IMR-90 (cell line): ENCODE results near the gene BLOC1S4. TPM values are rescaled to one million over a fixed set of nuclear protein-coding genes. Genes with fewer than 3 reads are reported as not detected.

Experiments
- ATAC-seq: fragments of 200-7000 bp; cut with Tn5 transposase; 2 replicates; pipeline ENCODE4 v1.9.1; 2020; ENCODE audit warnings: low read depth, mild to moderate bottlenecking, moderate library complexity
- BruUV-seq: library from RNA; stranded (reverse); fragments of 400-500 nt; replicated peaks from 2 replicates; lab custom pipeline; 2021; lab: Mats Ljungman, UMichigan
- CTCF ChIA-PET: fragments of 300-600 bp; formaldehyde crosslinking; extraction: SDS; loops from one replicate; lab custom pipeline; 2021; ENCODE audit warnings: antibody characterized with exemption; lab: Yijun Ruan, JAX
- POLR2A ChIA-PET: fragments of 300-600 bp; sonication (Branson Sonifier 250); formaldehyde crosslinking; loops from one replicate; lab custom pipeline; 2022; ENCODE audit warnings: antibody characterized with exemption; ENCODE audit not compliant: unreplicated experiment; lab: Charles Lee
- DNase-seq: peaks from one replicate; pipeline ENCODE4 v3.0.0; 2013
- H2AFZ ChIP-seq: replicated peaks from 2 replicates; pipeline ENCODE3; 2013; ENCODE audit warnings: low read length, mild to moderate bottlenecking; ENCODE audit not compliant: poor library complexity
- H2AK5ac ChIP-seq: 2 replicates; pipeline ENCODE4 v1.6.1; 2013; ENCODE audit warnings: low read depth, low read length, inconsistent platforms
- H2AK9ac ChIP-seq: replicated peaks from 2 replicates; pipeline ENCODE3; 2013; ENCODE audit warnings: mild to moderate bottlenecking, low read depth, low read length, moderate library complexity; ENCODE audit not compliant: poor library complexity
- H2BK120ac ChIP-seq: 2 replicates; pipeline ENCODE4 v1.6.1; 2013; ENCODE audit warnings: low read depth, low read length, inconsistent platforms
- H2BK15ac ChIP-seq: 3 replicates; pipeline ENCODE4 v1.6.1; 2013; ENCODE audit warnings: low read depth, low read length, inconsistent platforms
- H2BK20ac ChIP-seq: 2 replicates; pipeline ENCODE4 v1.6.1; 2013; ENCODE audit warnings: low read depth, mild to moderate bottlenecking, inconsistent platforms, low read length, moderate library complexity
- H2BK5ac ChIP-seq: 2 replicates; pipeline ENCODE4 v1.6.1; 2013; ENCODE audit warnings: mild to moderate bottlenecking, low read depth, low read length, inconsistent platforms; ENCODE audit not compliant: poor library complexity, severe bottlenecking
- H3K14ac ChIP-seq: replicated peaks from 2 replicates; pipeline ENCODE4 v1.6.1; 2013; ENCODE audit warnings: low read depth, low read length, inconsistent platforms
- H3K18ac ChIP-seq: 2 replicates; pipeline ENCODE4 v1.6.1; 2013; ENCODE audit warnings: low read depth, low read length, control low read depth
- H3K23ac ChIP-seq: 2 replicates; pipeline ENCODE4 v1.6.1; 2013; ENCODE audit warnings: low read depth, low read length, inconsistent platforms
- H3K27ac ChIP-seq: 2 replicates; pipeline ENCODE4 v1.5.1; 2013; ENCODE audit warnings: mild to moderate bottlenecking, control low read depth, low read length; ENCODE audit not compliant: insufficient read depth
- H3K27me3 ChIP-seq: 2 replicates; pipeline ENCODE4 v1.6.1; 2013; ENCODE audit warnings: low read length; ENCODE audit not compliant: control insufficient read depth, insufficient read depth
- H3K36me3 ChIP-seq: 2 replicates; pipeline ENCODE4 v1.6.1; 2013; ENCODE audit warnings: low read length, mixed read lengths; ENCODE audit not compliant: control insufficient read depth, insufficient read depth
- H3K4ac ChIP-seq: 2 replicates; pipeline ENCODE4 v1.6.1; 2013; ENCODE audit warnings: low read depth, low read length, inconsistent platforms
- H3K4me1 ChIP-seq: 2 replicates; pipeline ENCODE4 v1.6.1; 2013; ENCODE audit warnings: low read length, mixed read lengths; ENCODE audit not compliant: control insufficient read depth, insufficient read depth
- H3K4me2 ChIP-seq: 2 replicates; pipeline ENCODE4 v1.6.1; 2013; ENCODE audit warnings: low read depth, mild to moderate bottlenecking, control low read depth, low read length, moderate library complexity
- H3K4me3 ChIP-seq: 2 replicates; pipeline ENCODE4 v1.5.1; 2013; ENCODE audit warnings: low read depth, mild to moderate bottlenecking, control low read depth, low read length, moderate library complexity; ENCODE audit not compliant: insufficient read depth
- H3K56ac ChIP-seq: 2 replicates; pipeline ENCODE4 v1.6.1; 2013; ENCODE audit warnings: low read length, inconsistent platforms; ENCODE audit not compliant: insufficient read depth; ENCODE audit errors: extremely low read depth
- H3K79me1 ChIP-seq, 2 experiments: 2 replicates each; pipeline ENCODE4 v1.6.1; 2013; ENCODE audit warnings: low read length in 2 of 2, inconsistent platforms in 1 of 2, low read depth in 1 of 2
- H3K9ac ChIP-seq: 2 replicates; pipeline ENCODE4 v1.6.1; 2013; ENCODE audit warnings: low read depth, low read length, control low read depth
- H3K9me1 ChIP-seq: 2 replicates; pipeline ENCODE4 v1.6.1; 2013; ENCODE audit warnings: low read length, inconsistent platforms; ENCODE audit not compliant: insufficient read depth
- H3K9me3 ChIP-seq: 2 replicates; pipeline ENCODE4 v1.6.1; 2013; ENCODE audit warnings: low read length; ENCODE audit not compliant: control insufficient read depth, insufficient read depth
- H4K20me1 ChIP-seq: 2 replicates; pipeline ENCODE4 v1.6.1; 2013; ENCODE audit warnings: low read length, inconsistent platforms; ENCODE audit not compliant: insufficient read depth
- H4K5ac ChIP-seq: 2 replicates; pipeline ENCODE4 v1.6.1; 2013; ENCODE audit warnings: mild to moderate bottlenecking, low read depth, low read length, control low read depth
- H4K8ac ChIP-seq, 2 experiments: 2 replicates each; pipeline ENCODE4 v1.6.1; 2013; ENCODE audit warnings: low read depth in 2 of 2, low read length in 2 of 2, control low read depth in 1 of 2, inconsistent platforms in 1 of 2
- H4K91ac ChIP-seq: 2 replicates; pipeline ENCODE4 v1.6.1; 2013; ENCODE audit warnings: low read depth, low read length, inconsistent platforms; ENCODE audit not compliant: insufficient read depth
- BHLHE40 ChIP-seq: fragments of 150-350 bp; IDR thresholded peaks from 2 replicates; pipeline ENCODE4 v1.6.1; 2016; ENCODE audit warnings: mild to moderate bottlenecking, low read depth, low read length
- CEBPB ChIP-seq: IDR thresholded peaks from 2 replicates; pipeline ENCODE4 v1.6.1; 2012; ENCODE audit warnings: low read depth, low read length, improper control_type of control experiment
- CHD1 ChIP-seq: IDR thresholded peaks from 2 replicates; pipeline ENCODE4 v1.6.1; 2012; ENCODE audit warnings: low read depth, low read length, improper control_type of control experiment
- CTCF ChIP-seq: conservative IDR thresholded peaks from 2 replicates; pipeline ENCODE4 v1.5.1; 2012; ENCODE audit warnings: mild to moderate bottlenecking, low read depth, low read length, improper control_type of control experiment
- ELK1 ChIP-seq: fragments of 150-350 bp; IDR thresholded peaks from 2 replicates; pipeline ENCODE4 v1.6.1; 2016; ENCODE audit warnings: low read depth, mild to moderate bottlenecking, low read length, moderate library complexity, borderline replicate concordance
- FOS ChIP-seq: fragments of 150-350 bp; IDR thresholded peaks from 2 replicates; pipeline ENCODE4 v1.6.1; 2016; ENCODE audit warnings: low read depth, low read length
- MAZ ChIP-seq: IDR thresholded peaks from 2 replicates; pipeline ENCODE4 v1.6.1; 2012; ENCODE audit warnings: low read depth, mild to moderate bottlenecking, low read length, improper control_type of control experiment, moderate library complexity, borderline replicate concordance
- MXI1 ChIP-seq: IDR thresholded peaks from 2 replicates; pipeline ENCODE4 v1.6.1; 2012; ENCODE audit warnings: low read depth, mild to moderate bottlenecking, low read length, moderate library complexity, borderline replicate concordance
- NFE2L2 ChIP-seq: fragments of 150-350 bp; IDR thresholded peaks from 2 replicates; pipeline ENCODE4 v1.6.1; 2016; ENCODE audit warnings: low read depth, mild to moderate bottlenecking, low read length
- POLR2A ChIP-seq: IDR thresholded peaks from 2 replicates; pipeline ENCODE4 v1.6.1; 2012; ENCODE audit warnings: mild to moderate bottlenecking, low read depth, low read length
- RAD21 ChIP-seq: IDR thresholded peaks from 2 replicates; pipeline ENCODE4 v1.6.1; 2012; ENCODE audit warnings: low read length, improper control_type of control experiment
- RCOR1 ChIP-seq: IDR thresholded peaks from 2 replicates; pipeline ENCODE4 v1.6.1; 2012; ENCODE audit warnings: mild to moderate bottlenecking, low read length, improper control_type of control experiment; ENCODE audit not compliant: insufficient replicate concordance
- RFX5 ChIP-seq: IDR thresholded peaks from 2 replicates; pipeline ENCODE4 v1.8.0; 2012; ENCODE audit warnings: low read depth, mild to moderate bottlenecking, low read length, moderate library complexity
- SMC3 ChIP-seq: fragments of 150-350 bp; IDR thresholded peaks from 2 replicates; pipeline ENCODE4 v1.6.1; 2016; ENCODE audit warnings: low read depth, mild to moderate bottlenecking, antibody characterized with exemption, low read length, moderate library complexity
- USF2 ChIP-seq: fragments of 150-350 bp; IDR thresholded peaks from 2 replicates; pipeline ENCODE4 v1.6.1; 2017; ENCODE audit warnings: mild to moderate bottlenecking, antibody characterized with exemption, low read length, low read depth
- WGBS, 2 experiments: methylation state at CpG; one replicate each; pipeline versions ENCODE4 v1.1.5 to v1.1.7; 2013; ENCODE audit warnings: missing lambda C conversion rate in 2 of 2; ENCODE audit not compliant: insufficient read length in 1 of 2; ENCODE audit errors: extremely low coverage in 2 of 2; 5-methylcytosine and 5-hydroxymethylcytosine counted together
- dilution Hi-C: fragments of 300-500 bp; cut with HindIII; formaldehyde crosslinking; loops from one replicate; pipeline ENCODE4 v1.14.3; 2018; ENCODE audit warnings: low sequenced_read_pairs; ENCODE audit not compliant: unreplicated experiment
- in situ Hi-C: fragments of 300-500 bp; cut with MboI; formaldehyde crosslinking; loops from 3 replicates; pipeline ENCODE4 v1.14.3; 2019; ENCODE audit warnings: low sequenced_read_pairs, inconsistent platforms, mixed read lengths
- intact Hi-C: fragments of 100-400 bp; cut with micrococcal nuclease; formaldehyde crosslinking; loops from 2 replicates; pipeline ENCODE4 v1.10.0; 2022
- polyA plus RNA-seq, 3 experiments: library from polyadenylated mRNA; depleted of rRNA; stranded (reverse); fragments of >200 nt; gene quantifications; 2 replicates each; pipeline ENCODE4 v1.2.3, GENCODE V29; 2012; ENCODE audit warnings: low replicate concordance in 1 of 3
- total RNA-seq: library from RNA; depleted of rRNA; stranded (reverse); fragments of >200 nt; gene quantifications from 2 replicates; pipeline ENCODE4 v1.2.3, GENCODE V29; 2012

Gene BLOC1S4
- total and polyA plus RNA-seq, 2 of the 4 experiments (the other 2 are of a cell fraction), result 8.8 to 22.1 TPM

GRCh38 chr4:6728320-6729029 is 12.5 kb downstream of the BLOC1S4 start:
- CTCF ChIA-PET, result no interaction called here
- Histone ChIP-seq H3K9ac (no peak overlapping the region), H2BK120ac (peak overlapping the region; percentile 22; the same call in 1 of the 2 replicates), H3K9me1 (peaks cover 21% of the 10 kb centered on the region), H3K27ac (no peak overlapping the region), H2AK9ac (no peak overlapping the region), H4K91ac (no peak overlapping the region), H2BK15ac (no peak overlapping the region; the same call in 2 of the 3 replicates), H2AFZ (peak overlapping the region; percentile 43), H3K9me3 (no peaks in the 10 kb centered on the region), H3K4me3 (no peak overlapping the region), H2AK5ac (peak overlapping the region; percentile 73; the same call in 1 of the 2 replicates), H3K4ac (no peak overlapping the region; the same call in 1 of the 2 replicates), H3K36me3 (no peaks in the 10 kb centered on the region), H2BK5ac (no peak overlapping the region), H3K14ac (no peak overlapping the region), H3K27me3 (no peaks in the 10 kb centered on the region), H3K4me1 (peaks cover 13% of the 10 kb centered on the region), H4K5ac (no peak overlapping the region), H3K79me1 (0 out of 4 replicates have a peak, but pooled peaks cover 0 to 4% of the 10 kb centered on the region in 2 experiments), H4K8ac (no peak overlapping the region), H2BK20ac (no peak overlapping the region), H3K23ac (no peak overlapping the region), H3K18ac (no peak overlapping the region), H4K20me1 (no peaks in the 10 kb centered on the region), H3K4me2 (no peak overlapping the region), H3K56ac (no peak overlapping the region)
- in situ Hi-C loops, result no loop called here
- POLR2A ChIA-PET, result no interaction called here
- ATAC-seq (no peak), DNase-seq (no peak)
- no TSS peak for BruUV-seq
- dilution Hi-C loops, result no loop called here
- 91% methylated on average over 10 of the region's 15 CpGs; no CpG with 5 or more reads in 1 of the 2 experiments for WGBS, 2 experiments
- intact Hi-C loops, result no loop called here
- no peak for TF ChIP-seq ELK1
- no peak for TF ChIP-seq MXI1
- TF ChIP-seq MAZ, result no peak
- TF ChIP-seq BHLHE40, result no peak
- no peak for TF ChIP-seq USF2
- no peak for TF ChIP-seq POLR2A
- TF ChIP-seq RCOR1, result no peak
- no peak for TF ChIP-seq CHD1
- TF ChIP-seq CTCF, result no peak
- TF ChIP-seq FOS, result no peak
- no peak for TF ChIP-seq CEBPB
- no peak for TF ChIP-seq NFE2L2
- no peak for TF ChIP-seq RFX5
- TF ChIP-seq RAD21, result no peak
- no peak for TF ChIP-seq SMC3
